ENCODE results near the gene HTR1D. TPM values are rescaled to one million over a fixed set of nuclear protein-coding genes. Genes with fewer than 3 reads are reported as not detected.

HTR1D gene
- total RNA-seq, 4 donors from 2014 or later: 0.14 to 0.20 TPM; not detected in 2

- 67% methylated on average over 3 of the region's 3 CpGs; no CpG with 5 or more reads in 1 of the 2 donors for WGBS, 2 donors (ENCODE audit: low coverage in 1 of 2)
- TF ChIP-seq CTCF (IDR thresholded peaks at IDR 0.05): no peak
- no peak for TF ChIP-seq POLR2A (IDR thresholded peaks at IDR 0.05)
- TF ChIP-seq EP300 (IDR thresholded peaks at IDR 0.05; ENCODE audit: low read depth): no peak
Measured at GRCh38 chr1:23202263-23202749, 15.0 kb downstream of the HTR1D start.

GRCh38 chr1:23200883-23201282 lies 16.4 kb downstream of the HTR1D start:
- Histone ChIP-seq H3K9me3 (no peaks in the 10 kb centered on the region), H3K27me3 (no peaks in the 10 kb centered on the region), H3K4me1 (no peaks in the 10 kb centered on the region), H3K36me3 (no peaks in the 10 kb centered on the region), H3K4me3 (no peak overlapping the region), H3K27ac (no peak overlapping the region)
- TF ChIP-seq CTCF (IDR thresholded peaks at IDR 0.05) (no peak), POLR2A (IDR thresholded peaks at IDR 0.05) (no peak), POLR2AphosphoS5 (IDR thresholded peaks at IDR 0.05) (no peak), EP300 (IDR thresholded peaks at IDR 0.05; ENCODE audit: low read depth) (no peak)
- no peak for DNase-seq
- intact Hi-C loops (cut with DNase I; ENCODE audit: low total_unique reads) (no loop called here), in situ Hi-C loops (cut with MboI; ENCODE audit: low pct_ligation_motif_present in 1 of 4, low pct_unique_long_range_greater_than_20kb in 1 of 4, low sequenced_read_pairs in 3 of 4) (no loop called here)
- WGBS, 2 donors (ENCODE audit: low coverage in 1 of 2): 79 to 100% methylated on average over 1 of the region's 1 CpG

More at GRCh38 chr1:23202263-23202749, 15.0 kb downstream of the HTR1D start:
- Histone ChIP-seq H3K36me3 (no peaks in the 10 kb centered on the region), H3K4me1 (no peaks in the 10 kb centered on the region), H3K4me3 (no peak overlapping the region), H3K9me3 (no peaks in the 10 kb centered on the region), H3K27me3 (no peaks in the 10 kb centered on the region), H3K27ac (no peak overlapping the region)
- no peak for DNase-seq
- intact Hi-C loops (cut with DNase I; ENCODE audit: low total_unique reads): no loop called here
- in situ Hi-C loops (cut with MboI; ENCODE audit: low pct_ligation_motif_present in 1 of 4, low pct_unique_long_range_greater_than_20kb in 1 of 4, low sequenced_read_pairs in 3 of 4): no loop called here

GRCh38 chr1:23198373-23198772 lies 18.9 kb downstream of the HTR1D start:
- DNase-seq: no peak
- intact Hi-C loops (cut with DNase I; ENCODE audit: low total_unique reads): no loop called here
- Histone ChIP-seq H3K9me3 (no peaks in the 10 kb centered on the region), H3K36me3 (no peaks in the 10 kb centered on the region), H3K4me3 (no peak overlapping the region), H3K4me1 (no peaks in the 10 kb centered on the region), H3K27me3 (no peaks in the 10 kb centered on the region), H3K27ac (no peak overlapping the region)
- no peak for TF ChIP-seq POLR2A (IDR thresholded peaks at IDR 0.05)
- no peak for TF ChIP-seq POLR2AphosphoS5 (IDR thresholded peaks at IDR 0.05)
- no peak for TF ChIP-seq EP300 (IDR thresholded peaks at IDR 0.05; ENCODE audit: low read depth)
- TF ChIP-seq CTCF (IDR thresholded peaks at IDR 0.05): no peak
- WGBS, 2 donors (ENCODE audit: low coverage in 1 of 2): 69 to 70% methylated on average over 4 of the region's 4 CpGs
- in situ Hi-C loops (cut with MboI; ENCODE audit: low pct_ligation_motif_present in 1 of 4, low pct_unique_long_range_greater_than_20kb in 1 of 4, low sequenced_read_pairs in 3 of 4): loop anchor here in 1 of 4 donors (25.0 kb wide), 1 partner anchor 211 kb away; no protein-coding TSS in a partner anchor

GRCh38 chr1:23196627-23197328 lies 20.5 kb downstream of the HTR1D start:
- Histone ChIP-seq H3K4me3 (no peak overlapping the region), H3K36me3 (no peaks in the 10 kb centered on the region), H3K27ac (no peak overlapping the region), H3K9me3 (no peaks in the 10 kb centered on the region), H3K4me1 (no peaks in the 10 kb centered on the region), H3K27me3 (no peaks in the 10 kb centered on the region)
- 70 to 90% methylated on average over 2 to 10 of the region's 10 CpGs for WGBS, 2 donors (ENCODE audit: low coverage in 1 of 2)
- TF ChIP-seq CTCF (IDR thresholded peaks at IDR 0.05): no peak
- TF ChIP-seq POLR2A (IDR thresholded peaks at IDR 0.05): no peak
- no peak for TF ChIP-seq POLR2AphosphoS5 (IDR thresholded peaks at IDR 0.05)
- TF ChIP-seq EP300 (IDR thresholded peaks at IDR 0.05; ENCODE audit: low read depth): no peak
- in situ Hi-C loops (cut with MboI; ENCODE audit: low pct_ligation_motif_present in 1 of 4, low pct_unique_long_range_greater_than_20kb in 1 of 4, low sequenced_read_pairs in 3 of 4): loop anchor here in 1 of 4 donors (25.0 kb wide), 1 partner anchor 209 kb away; no protein-coding TSS in a partner anchor
- DNase-seq: no peak
- intact Hi-C loops (cut with DNase I; ENCODE audit: low total_unique reads): no loop called here

Measured in transverse colon (tissue), 4 donors.